Endodermal cell (in vitro differentiated cells): Measurements from ENCODE around the gene NAXE. TPM values are rescaled to one million over a fixed set of nuclear protein-coding genes. Genes with fewer than 3 reads are reported as not detected.

Experiments used
- DNase-seq: peaks from one replicate; pipeline ENCODE4 v3.0.0-alpha.2; 2017
- H3K27ac ChIP-seq: 2 replicates; pipeline ENCODE4 v1.5.1; 2013; ENCODE audit warnings: mild to moderate bottlenecking, low read depth, low read length, moderate library complexity
- H3K27me3 ChIP-seq: 2 replicates; pipeline ENCODE4 v1.6.1; 2013; ENCODE audit warnings: mild to moderate bottlenecking, low read length, moderate library complexity; ENCODE audit not compliant: insufficient read depth, control insufficient read depth, poor library complexity, severe bottlenecking
- H3K36me3 ChIP-seq: 2 replicates; pipeline ENCODE4 v1.7.0; 2013; ENCODE audit warnings: mild to moderate bottlenecking, low read length, moderate library complexity; ENCODE audit not compliant: control insufficient read depth, insufficient read depth
- H3K4me1 ChIP-seq: one replicate; pipeline ENCODE4 v1.7.0; 2013; ENCODE audit warnings: low read length; ENCODE audit not compliant: control insufficient read depth, insufficient read depth
- H3K4me3 ChIP-seq: 2 replicates; pipeline ENCODE4 v1.5.1; 2013; ENCODE audit warnings: mild to moderate bottlenecking, low read length, moderate library complexity
- H3K9ac ChIP-seq: 2 replicates; pipeline ENCODE4 v1.6.1; 2013; ENCODE audit warnings: mild to moderate bottlenecking, low read length, moderate library complexity; ENCODE audit not compliant: poor library complexity, severe bottlenecking; ENCODE audit errors: extremely low read depth
- H3K9me3 ChIP-seq: 2 replicates; pipeline ENCODE4 v1.6.1; 2013; ENCODE audit warnings: mild to moderate bottlenecking, low read length, moderate library complexity; ENCODE audit not compliant: control insufficient read depth
- H3K27ac Mint-ChIP-seq: 2 replicates; pipeline ENCODE4 v1.8.0; 2020; ENCODE audit warnings: mixed read lengths
- H3K27me3 Mint-ChIP-seq: 2 replicates; pipeline ENCODE4 v1.8.0; 2021; ENCODE audit warnings: mild to moderate bottlenecking, mixed read lengths; ENCODE audit not compliant: insufficient read depth
- H3K36me3 Mint-ChIP-seq: 2 replicates; pipeline ENCODE4 v1.8.0; 2020; ENCODE audit warnings: low read depth, mixed read lengths
- H3K4me1 Mint-ChIP-seq: 2 replicates; pipeline ENCODE4 v1.8.0; 2020; ENCODE audit warnings: mixed read lengths
- H3K4me3 Mint-ChIP-seq: 2 replicates; pipeline ENCODE4 v1.8.0; 2020; ENCODE audit warnings: mild to moderate bottlenecking, moderate library complexity, mixed read lengths
- H3K9me3 Mint-ChIP-seq: 2 replicates; pipeline ENCODE4 v1.8.0; 2020; ENCODE audit warnings: mild to moderate bottlenecking, mixed read lengths
- CTCF ChIP-seq: fragments of 200-600 bp; sonication (generic); conservative IDR thresholded peaks from 2 replicates; pipeline ENCODE4 v1.5.0; 2021; ENCODE audit warnings: antibody characterized with exemption, mild to moderate bottlenecking
- WGBS, 2 experiments: methylation state at CpG; one replicate each; pipeline versions ENCODE4 v1.1.5 to v1.1.7; 2013; ENCODE audit warnings: missing lambda C conversion rate in 2 of 2, mixed read lengths in 1 of 2; ENCODE audit not compliant: insufficient coverage in 1 of 2, insufficient read length in 1 of 2; 5-methylcytosine and 5-hydroxymethylcytosine counted together
- total RNA-seq, 2 donors: library from RNA; stranded (reverse); fragmentation: NEBNext Ultra II Directional in 1 of 2; extraction: Animal tissue kit (Norgen Biotek cat#: 25700) in 1 of 2; gene quantifications; 2 replicates in 1 of 2; 3 replicates in 1 of 2; pipeline ENCODE4 v1.2.1, GENCODE V29; 2021

NAXE gene
- total RNA-seq, 2 donors from 2014 or later: 96.0 to 129 TPM

- H3K4me3 ChIP-seq: no peak overlapping the region
- Mint-ChIP-seq H3K4me1 (peaks cover 4% of the 10 kb centered on the region), H3K27me3 (peaks cover 88% of the 10 kb centered on the region), H3K27ac (no peak overlapping the region), H3K4me3 (no peak overlapping the region), H3K9me3 (no peaks in the 10 kb centered on the region), H3K36me3 (no peaks in the 10 kb centered on the region)
- 76 to 78% methylated on average over 3 of the region's 3 CpGs for WGBS, 2 experiments
- no peaks in the 10 kb centered on the region for H3K4me1 ChIP-seq
- H3K9me3 ChIP-seq: no peaks in the 10 kb centered on the region
- peaks cover 50% of the 10 kb centered on the region for H3K27me3 ChIP-seq
- no peak overlapping the region for H3K27ac ChIP-seq
- H3K36me3 ChIP-seq: no peaks in the 10 kb centered on the region
- no peak for TF ChIP-seq CTCF
- no peak for DNase-seq
- H3K9ac ChIP-seq: no peak overlapping the region
Observed at GRCh38 chr1:156632355-156632754, 40.8 kb downstream of the NAXE start.

DNA sequence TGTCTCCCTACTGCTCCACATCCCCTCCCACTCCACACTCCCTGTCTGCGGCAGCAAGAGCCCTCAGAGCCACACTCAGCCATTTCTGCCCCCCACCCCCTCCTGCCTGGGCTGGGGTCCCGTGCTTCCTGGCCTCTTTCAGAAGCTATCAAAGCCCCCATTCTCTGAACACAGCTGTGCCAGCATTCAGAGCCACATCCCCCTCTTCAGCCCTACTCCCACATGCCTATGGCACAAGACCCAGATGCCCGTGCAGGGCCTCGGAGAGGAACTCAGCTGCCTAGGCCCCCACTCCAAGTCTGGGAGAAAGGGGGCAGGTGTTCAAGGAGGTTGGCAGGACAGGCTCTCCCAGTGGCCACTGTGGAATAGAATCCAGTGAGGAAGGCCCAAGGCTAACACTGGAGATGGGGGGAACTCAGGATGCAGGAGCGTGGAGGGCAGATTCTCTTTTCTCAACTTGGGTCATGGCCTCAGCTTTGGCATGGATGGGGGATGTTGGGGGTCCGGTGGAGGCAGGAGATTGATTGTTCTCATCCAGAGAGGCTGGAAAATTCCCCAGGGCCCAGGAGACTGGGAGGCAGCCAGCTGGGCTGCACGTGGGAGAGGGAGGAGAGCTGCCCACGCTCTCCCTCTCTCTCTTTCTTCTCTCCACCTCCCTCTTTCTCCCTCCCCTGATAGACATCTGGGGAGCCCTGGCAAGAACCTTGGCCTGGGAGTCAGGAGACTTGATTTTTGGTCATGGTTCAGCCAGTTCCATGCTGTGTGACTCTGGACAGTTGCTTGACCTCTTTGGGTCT is 46.8 kb downstream of the NAXE start:
- H3K27me3 Mint-ChIP-seq: peaks cover 94% of the 10 kb centered on the region
- TF ChIP-seq CTCF: no peak
- DNase-seq: peak; percentile 34

DNA sequence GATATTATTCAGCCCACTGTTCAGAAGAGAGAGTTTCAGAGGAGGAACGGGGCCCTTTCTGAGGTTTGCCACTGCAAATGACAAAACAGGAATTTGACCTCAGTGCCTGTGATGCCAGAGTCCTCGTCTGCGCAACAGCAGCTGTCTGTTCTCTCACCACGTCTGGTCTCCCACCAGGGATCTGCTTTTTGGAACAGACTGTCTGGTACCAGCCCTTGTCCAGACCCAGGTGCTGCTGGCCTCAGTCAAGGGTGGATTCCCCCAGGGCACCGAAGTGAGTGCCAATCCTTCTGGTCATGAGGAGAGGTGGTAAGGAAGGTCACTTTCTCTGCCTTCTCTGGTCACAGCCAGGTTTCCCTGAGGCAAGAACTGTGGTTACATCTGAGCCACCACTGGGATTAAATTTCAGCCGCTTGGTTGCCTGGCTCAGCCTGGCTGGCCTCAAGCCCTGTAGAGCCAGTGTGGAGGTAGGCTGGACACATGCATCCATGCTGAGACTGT is 48.1 kb downstream of the NAXE start:
- no peak overlapping the region for H3K4me3 Mint-ChIP-seq

More for the DNA sequence above, 46.8 kb downstream of the NAXE start:
- no peak overlapping the region for H3K9ac ChIP-seq
- no peaks in the 10 kb centered on the region for H3K4me1 ChIP-seq
- peaks cover 6% of the 10 kb centered on the region for H3K4me1 Mint-ChIP-seq
- no peak overlapping the region for H3K27ac Mint-ChIP-seq
- H3K9me3 ChIP-seq: no peaks in the 10 kb centered on the region
- no peak overlapping the region for H3K4me3 Mint-ChIP-seq
- H3K27ac ChIP-seq: no peak overlapping the region
- H3K27me3 ChIP-seq: peaks cover 93% of the 10 kb centered on the region
- 80 to 92% methylated on average over 2 to 8 of the region's 8 CpGs for WGBS, 2 experiments
- H3K4me3 ChIP-seq: no peak overlapping the region
- no peaks in the 10 kb centered on the region for H3K36me3 Mint-ChIP-seq
- H3K36me3 ChIP-seq: no peaks in the 10 kb centered on the region
- H3K9me3 Mint-ChIP-seq: no peaks in the 10 kb centered on the region

More for the DNA sequence above, 48.1 kb downstream of the NAXE start:
- Mint-ChIP-seq H3K27ac (no peak overlapping the region), H3K4me1 (peaks cover 6% of the 10 kb centered on the region), H3K9me3 (no peaks in the 10 kb centered on the region), H3K36me3 (no peaks in the 10 kb centered on the region), H3K27me3 (peaks cover 94% of the 10 kb centered on the region)
- 83 to 93% methylated on average over 5 to 6 of the region's 6 CpGs for WGBS, 2 experiments
- H3K27ac ChIP-seq: no peak overlapping the region
- no peak for TF ChIP-seq CTCF
- no peaks in the 10 kb centered on the region for H3K4me1 ChIP-seq
- H3K27me3 ChIP-seq: peaks cover 94% of the 10 kb centered on the region
- no peaks in the 10 kb centered on the region for H3K36me3 ChIP-seq
- no peaks in the 10 kb centered on the region for H3K9me3 ChIP-seq
- no peak for DNase-seq
- no peak overlapping the region for H3K4me3 ChIP-seq
- H3K9ac ChIP-seq: no peak overlapping the region
